ENCODE measurements around the gene MGMT. TPM values are rescaled to one million over a fixed set of nuclear protein-coding genes. Genes with fewer than 3 reads are reported as not detected.

Gene MGMT
- total and polyA plus RNA-seq, 9 of the 15 experiments (the other 6 are each of a cell fraction or from before 2014, with no cell fraction given), result 0.03 to 0.29 (median 0.11) TPM; not detected in 4

DNA sequence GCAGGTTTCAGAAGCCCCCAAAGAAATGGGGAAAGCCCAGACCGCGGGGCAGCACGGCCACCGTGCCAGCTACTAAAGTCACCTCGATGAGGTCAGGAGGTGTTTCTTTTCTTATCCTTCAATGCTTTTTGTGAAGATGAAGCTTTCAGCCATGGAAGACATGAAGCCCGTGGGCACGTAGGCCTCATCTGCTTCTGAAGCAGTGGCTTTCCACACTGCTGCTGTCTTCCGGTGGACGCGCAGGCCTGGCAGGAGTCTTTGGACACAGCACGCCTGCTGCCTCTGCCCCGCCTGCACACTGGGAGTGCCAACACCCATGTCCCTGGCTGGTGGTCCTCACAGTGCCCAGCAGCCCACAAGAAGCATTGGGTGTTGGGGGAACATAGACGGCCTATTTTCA is 311.5 kb downstream of the MGMT start:
- DNase-seq (ENCODE audit: extremely low read depth in 1 of 4, low spot score in 3 of 4), result no peak
- Histone ChIP-seq H3K27ac (ENCODE audit: extremely low read depth, low read depth, low read length) (no peak overlapping the region), H3K4me1 (replicated peaks in 1 of 2; ENCODE audit: control insufficient read depth in 2 of 2, insufficient read depth in 2 of 2, low read length in 2 of 2) (no peaks in the 10 kb centered on the region), H3K4me2 (ENCODE audit: insufficient read depth, low read length) (no peak overlapping the region), H3K9me1 (ENCODE audit: control insufficient read depth, insufficient read depth, low read length) (no peaks in the 10 kb centered on the region), H3K36me3 (ENCODE audit: control insufficient read depth, insufficient read depth, low read length) (no peaks in the 10 kb centered on the region), H3K27me3 (ENCODE audit: control insufficient read depth in 2 of 2, insufficient read depth in 2 of 2, low read length in 2 of 2) (peaks cover 0 to 13% of the 10 kb centered on the region in 2 experiments; a peak in 3 of 5 replicates), H3K9me3 (replicated peaks; ENCODE audit: control insufficient read depth, insufficient read depth, low read depth, low read length) (no peaks in the 10 kb centered on the region), H2AFZ (ENCODE audit: low read depth, low read length) (no peak overlapping the region), H3K4me3 (no peak overlapping the region), H4K20me1 (replicated peaks; ENCODE audit: control insufficient read depth, insufficient read depth, low read length) (no peaks in the 10 kb centered on the region), H3K9ac (ENCODE audit: insufficient read depth in 1 of 2, low read depth in 2 of 2, low read length in 2 of 2) (no peak overlapping the region), H3K79me2 (ENCODE audit: control insufficient read depth, insufficient read depth, low read length) (no peaks in the 10 kb centered on the region)
- CTCF ChIA-PET (ENCODE audit: low intra/inter-chr PET ratio), result no interaction called here
- no peak for FAIRE-seq
- intact Hi-C loops (cut with micrococcal nuclease), result no loop called here
- ATAC-seq, result no peak
- WGBS (ENCODE audit: insufficient coverage, low coverage, missing lambda C conversion rate), result 2% methylated on average over 11 of the region's 13 CpGs
- POLR2A ChIA-PET, result no interaction called here
- no TSS peak for BruUV-seq (replicated peaks)
- in situ Hi-C loops (cut with MboI), result no loop called here
- TF ChIP-seq, protein P1, sequence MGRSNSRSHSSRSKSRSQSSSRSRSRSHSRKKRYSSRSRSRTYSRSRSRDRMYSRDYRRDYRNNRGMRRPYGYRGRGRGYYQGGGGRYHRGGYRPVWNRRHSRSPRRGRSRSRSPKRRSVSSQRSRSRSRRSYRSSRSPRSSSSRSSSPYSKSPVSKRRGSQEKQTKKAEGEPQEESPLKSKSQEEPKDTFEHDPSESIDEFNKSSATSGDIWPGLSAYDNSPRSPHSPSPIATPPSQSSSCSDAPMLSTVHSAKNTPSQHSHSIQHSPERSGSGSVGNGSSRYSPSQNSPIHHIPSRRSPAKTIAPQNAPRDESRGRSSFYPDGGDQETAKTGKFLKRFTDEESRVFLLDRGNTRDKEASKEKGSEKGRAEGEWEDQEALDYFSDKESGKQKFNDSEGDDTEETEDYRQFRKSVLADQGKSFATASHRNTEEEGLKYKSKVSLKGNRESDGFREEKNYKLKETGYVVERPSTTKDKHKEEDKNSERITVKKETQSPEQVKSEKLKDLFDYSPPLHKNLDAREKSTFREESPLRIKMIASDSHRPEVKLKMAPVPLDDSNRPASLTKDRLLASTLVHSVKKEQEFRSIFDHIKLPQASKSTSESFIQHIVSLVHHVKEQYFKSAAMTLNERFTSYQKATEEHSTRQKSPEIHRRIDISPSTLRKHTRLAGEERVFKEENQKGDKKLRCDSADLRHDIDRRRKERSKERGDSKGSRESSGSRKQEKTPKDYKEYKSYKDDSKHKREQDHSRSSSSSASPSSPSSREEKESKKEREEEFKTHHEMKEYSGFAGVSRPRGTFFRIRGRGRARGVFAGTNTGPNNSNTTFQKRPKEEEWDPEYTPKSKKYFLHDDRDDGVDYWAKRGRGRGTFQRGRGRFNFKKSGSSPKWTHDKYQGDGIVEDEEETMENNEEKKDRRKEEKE (IDR thresholded peaks at IDR 0.05; ENCODE audit: borderline replicate concordance in 1 of 2, control insufficient read depth in 1 of 2, low read depth in 2 of 2, low read length in 1 of 2), result no peak
- TF ChIP-seq NCOA6 (IDR thresholded peaks at IDR 0.05), result no peak
- no peak for TF ChIP-seq NUFIP1 (IDR thresholded peaks at IDR 0.05; ENCODE audit: partially characterized antibody)

Data from K562 (cell line).